IPS DF 6.9 (cell line): ENCODE data around the gene PCDHGB5.
"Not testable (repeated sequence)": the region's sequence is repeated elsewhere in the genome, so short reads cannot be mapped to it uniquely, and the experiment has no call there.

ENCODE experiments used
- DNase-seq: peaks from one replicate; pipeline ENCODE4 v3.0.0-alpha.2; 2013; ENCODE audit warnings: low read depth, low spot score
- H3K27ac ChIP-seq: one replicate; pipeline ENCODE4 v1.5.1; 2013; ENCODE audit warnings: low read length, control low read depth
- H3K27me3 ChIP-seq: 2 replicates; pipeline ENCODE4 v1.6.1; 2013; ENCODE audit warnings: mild to moderate bottlenecking, low read length; ENCODE audit not compliant: control insufficient read depth, insufficient read depth
- H3K36me3 ChIP-seq: 2 replicates; pipeline ENCODE4 v1.6.1; 2013; ENCODE audit warnings: low read length; ENCODE audit not compliant: control insufficient read depth, insufficient read depth
- H3K4me1 ChIP-seq: 2 replicates; pipeline ENCODE4 v1.6.1; 2013; ENCODE audit warnings: low read length; ENCODE audit not compliant: control insufficient read depth, insufficient read depth
- H3K4me3 ChIP-seq: 2 replicates; pipeline ENCODE4 v1.5.1; 2013; ENCODE audit warnings: mild to moderate bottlenecking, low read length
- H3K9me3 ChIP-seq: 2 replicates; pipeline ENCODE4 v1.6.1; 2013; ENCODE audit warnings: low read length, inconsistent platforms; ENCODE audit not compliant: control insufficient read depth, insufficient read depth
- WGBS: extraction: QIAGEN DNeasy Blood & Tissue Kit; methylation state at CpG from one replicate; pipeline ENCODE4 v1.1.7; 2013; ENCODE audit warnings: mixed read lengths, missing lambda C conversion rate; ENCODE audit not compliant: insufficient read length, insufficient coverage; 5-methylcytosine and 5-hydroxymethylcytosine counted together

PCDHGB5 gene

GRCh38 chr5:141397756-141398551 lies at the start of gene PCDHGB5:
Gene PCDHGB5, plus strand, starts transcription at chr5:141397947. Its CDS starts 181 bp downstream, at chr5:141398128.
- H3K27me3 ChIP-seq, H3K27ac ChIP-seq, H3K9me3 ChIP-seq, H3K4me3 ChIP-seq, DNase-seq, H3K4me1 ChIP-seq, H3K36me3 ChIP-seq: not testable (repeated sequence)
- 100% methylated on average over 1 of the region's 43 CpGs for WGBS

GRCh38 chr5:141349917-141350619 lies 47.7 kb upstream of the PCDHGB5 start, which contains the start of gene PCDHGB1:
Gene PCDHGB1, plus strand, starts transcription at chr5:141350099. Its CDS starts 162 bp downstream, at chr5:141350261.
- no peaks in the 10 kb centered on the region for H3K36me3 ChIP-seq
- no peak within 1 kb of the TSS for H3K27ac ChIP-seq
- H3K9me3 ChIP-seq = no peaks in the 10 kb centered on the region; the same call in none of the 2 replicates
- over 99% methylated on average over 10 of the region's 29 CpGs for WGBS
- no peaks in the 10 kb centered on the region for H3K27me3 ChIP-seq
- no peaks in the 10 kb centered on the region for H3K4me1 ChIP-seq
- no peak within 1 kb of the TSS; the same call in 1 of the 2 replicates for H3K4me3 ChIP-seq
- DNase-seq = no peak

GRCh38 chr5:141351591-141351990 lies 46.2 kb upstream of the PCDHGB5 start:
- WGBS = no CpG with 5 or more reads among the region's 36 CpGs
- Histone ChIP-seq H3K27ac (no peak overlapping the region), H3K4me3 (no peak overlapping the region), H3K36me3 (no peaks in the 10 kb centered on the region), H3K4me1 (no peaks in the 10 kb centered on the region), H3K9me3 (no peaks in the 10 kb centered on the region; the same call in none of the 2 replicates), H3K27me3 (no peaks in the 10 kb centered on the region)
- DNase-seq = no peak

DNA sequence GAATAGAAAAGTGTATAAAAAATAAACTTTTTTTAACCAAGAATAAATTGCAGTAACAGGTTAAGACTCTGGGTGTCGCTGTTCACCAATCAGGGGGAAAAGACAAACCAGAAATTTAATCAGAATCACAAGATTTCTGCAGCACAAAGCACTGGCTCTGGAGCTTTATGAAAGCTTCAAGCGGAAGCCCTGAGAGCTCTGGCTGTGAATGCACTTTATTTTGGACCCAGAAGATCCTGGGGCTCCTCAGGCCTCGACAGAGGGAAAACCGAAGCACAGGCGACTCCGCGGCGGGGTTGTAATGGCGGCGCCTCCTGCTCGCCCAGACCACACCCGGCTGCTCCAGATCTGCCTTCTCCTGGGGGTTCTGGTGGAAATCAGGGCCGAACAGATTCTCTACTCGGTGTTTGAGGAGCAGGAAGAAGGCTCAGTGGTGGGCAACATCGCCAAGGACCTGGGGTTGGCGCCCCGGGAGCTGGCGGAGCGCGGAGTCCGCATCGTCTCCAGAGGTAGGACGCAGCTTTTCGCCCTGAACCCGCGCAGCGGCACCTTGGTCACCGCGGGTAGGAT lies 42.8 kb upstream of the PCDHGB5 start, which contains the start of gene PCDHGA4:
Gene PCDHGA4 (plus strand): TSS at position 122 of the 570 bp plus-strand sequence. CDS start 87 bp downstream, at position 209.
- no peak for DNase-seq
- no peak within 1 kb of the TSS for H3K27ac ChIP-seq
- no peaks in the 10 kb centered on the region for H3K36me3 ChIP-seq
- no peak within 1 kb of the TSS for H3K4me3 ChIP-seq
- H3K4me1 ChIP-seq = no peaks in the 10 kb centered on the region
- WGBS = no CpG with 5 or more reads among the region's 29 CpGs
- H3K9me3 ChIP-seq = no peaks in the 10 kb centered on the region; the same call in none of the 2 replicates
- H3K27me3 ChIP-seq = no peaks in the 10 kb centered on the region

GRCh38 chr5:141355641-141356040 lies 42.1 kb upstream of the PCDHGB5 start:
- WGBS = no CpG with 5 or more reads among the region's 24 CpGs
- Histone ChIP-seq H3K9me3 (peaks cover under 1% of the 10 kb centered on the region), H3K27ac (no peak overlapping the region), H3K27me3 (no peaks in the 10 kb centered on the region), H3K36me3 (no peaks in the 10 kb centered on the region), H3K4me3 (no peak overlapping the region), H3K4me1 (no peaks in the 10 kb centered on the region)
- DNase-seq = no peak

DNA sequence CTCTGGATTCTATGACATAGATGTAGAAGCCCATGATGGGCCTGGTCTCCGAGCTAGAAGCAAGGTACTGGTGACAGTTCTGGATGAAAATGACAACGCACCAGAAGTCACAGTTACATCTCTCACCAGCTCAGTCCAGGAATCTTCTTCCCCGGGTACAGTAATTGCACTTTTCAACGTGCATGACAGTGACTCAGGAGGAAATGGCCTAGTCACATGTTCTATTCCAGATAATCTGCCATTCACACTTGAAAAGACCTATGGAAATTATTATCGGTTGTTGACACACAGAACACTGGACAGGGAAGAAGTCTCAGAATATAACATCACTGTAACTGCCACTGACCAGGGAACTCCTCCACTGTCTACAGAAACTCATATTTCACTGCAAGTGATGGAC lies 41.6 kb upstream of the PCDHGB5 start:
- H3K36me3 ChIP-seq = no peaks in the 10 kb centered on the region
- H3K4me1 ChIP-seq = no peaks in the 10 kb centered on the region
- no peak for DNase-seq
- no peaks in the 10 kb centered on the region for H3K27me3 ChIP-seq
- peaks cover 2% of the 10 kb centered on the region; the same call in 1 of the 2 replicates for H3K9me3 ChIP-seq
- H3K27ac ChIP-seq = no peak overlapping the region
- no CpG with 5 or more reads among the region's 5 CpGs for WGBS
- no peak overlapping the region for H3K4me3 ChIP-seq

GRCh38 chr5:141356950-141357349 lies 40.8 kb upstream of the PCDHGB5 start:
- Histone ChIP-seq H3K4me3 (no peak overlapping the region), H3K27ac (no peak overlapping the region), H3K4me1 (no peaks in the 10 kb centered on the region), H3K9me3 (0 out of 2 replicates have a peak, but pooled peaks cover 2% of the 10 kb centered on the region), H3K27me3 (no peaks in the 10 kb centered on the region), H3K36me3 (no peaks in the 10 kb centered on the region)
- DNase-seq = no peak
- no CpG with 5 or more reads among the region's 19 CpGs for WGBS

DNA sequence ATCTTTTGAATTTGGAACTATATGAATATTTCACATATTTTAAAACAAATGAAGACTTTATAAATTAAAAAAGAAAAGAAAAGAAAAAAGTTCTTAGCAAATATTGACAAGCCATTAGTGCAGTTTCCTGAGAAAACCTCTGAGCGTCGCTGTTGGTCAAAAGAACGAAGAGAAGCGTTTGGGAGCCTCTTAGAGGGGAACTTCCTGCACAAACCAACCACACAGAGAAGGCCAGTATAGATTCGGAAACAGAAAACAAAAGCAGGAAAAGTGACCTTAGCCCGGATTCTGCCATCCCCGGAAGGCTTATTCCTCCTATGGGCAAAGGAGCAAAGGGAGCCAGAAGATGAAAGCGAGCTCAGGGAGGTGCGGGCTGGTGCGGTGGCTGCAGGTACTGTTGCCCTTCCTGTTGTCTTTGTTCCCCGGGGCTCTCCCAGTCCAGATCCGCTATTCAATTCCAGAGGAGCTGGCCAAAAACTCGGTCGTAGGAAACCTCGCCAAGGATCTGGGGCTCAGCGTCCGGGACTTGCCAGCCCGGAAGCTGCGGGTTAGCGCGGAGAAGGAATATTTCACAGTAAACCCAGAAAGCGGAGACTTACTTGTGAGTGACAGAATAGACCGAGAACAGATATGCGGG lies 37.8 kb upstream of the PCDHGB5 start, which contains the start of gene PCDHGB2:
Gene PCDHGB2 (plus strand): TSS at position 205 of the 637 bp plus-strand sequence. CDS start 142 bp downstream, at position 347.
- no peak within 1 kb of the TSS for H3K27ac ChIP-seq

DNA sequence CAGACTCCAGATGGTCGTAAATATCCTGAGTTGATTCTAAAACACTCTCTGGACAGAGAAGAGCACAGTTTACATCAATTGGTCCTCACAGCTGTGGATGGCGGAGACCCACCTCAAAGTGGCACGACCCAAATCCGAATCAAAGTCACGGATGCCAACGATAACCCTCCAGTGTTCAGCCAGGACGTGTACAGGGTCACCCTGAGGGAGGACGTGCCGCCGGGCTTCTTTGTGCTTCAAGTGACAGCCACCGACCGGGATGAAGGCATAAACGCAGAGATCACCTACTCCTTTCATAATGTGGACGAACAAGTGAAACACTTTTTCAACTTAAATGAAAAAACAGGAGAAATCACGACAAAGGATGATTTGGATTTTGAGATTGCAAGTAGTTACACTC lies 37.1 kb upstream of the PCDHGB5 start:
- no CpG with 5 or more reads among the region's 15 CpGs for WGBS
- no peaks in the 10 kb centered on the region for H3K27me3 ChIP-seq
- H3K4me3 ChIP-seq = no peak overlapping the region
- H3K4me1 ChIP-seq = no peaks in the 10 kb centered on the region
- peaks cover 4% of the 10 kb centered on the region for H3K36me3 ChIP-seq
- DNase-seq = no peak
- H3K27ac ChIP-seq = no peak overlapping the region
- peaks cover 7% of the 10 kb centered on the region for H3K9me3 ChIP-seq

More for the DNA sequence above, 37.8 kb upstream of the PCDHGB5 start, which contains the start of gene PCDHGB2:
- no CpG with 5 or more reads among the region's 24 CpGs for WGBS
- H3K9me3 ChIP-seq = peaks cover 7% of the 10 kb centered on the region
- no peak for DNase-seq
- no peak within 1 kb of the TSS for H3K4me3 ChIP-seq
- H3K36me3 ChIP-seq = peaks cover 4% of the 10 kb centered on the region
- no peaks in the 10 kb centered on the region for H3K4me1 ChIP-seq
- no peaks in the 10 kb centered on the region for H3K27me3 ChIP-seq

GRCh38 chr5:141362719-141363118 lies 35.0 kb upstream of the PCDHGB5 start:
- Histone ChIP-seq H3K27ac (no peak overlapping the region), H3K36me3 (peaks cover 7% of the 10 kb centered on the region), H3K9me3 (peaks cover 7% of the 10 kb centered on the region), H3K27me3 (no peaks in the 10 kb centered on the region), H3K4me3 (no peak overlapping the region), H3K4me1 (no peaks in the 10 kb centered on the region)
- no peak for DNase-seq
